AG10803 (cell line): ENCODE data around the gene PIR.

Experiments used
- DNase-seq: peaks from one replicate; pipeline ENCODE4 v3.0.0; 2010; ENCODE audit warnings: low read depth
- H3K4me3 ChIP-seq: 2 replicates; pipeline ENCODE4 v1.5.1; 2011; ENCODE audit warnings: mild to moderate bottlenecking, low read length, control low read depth
- CTCF ChIP-seq: conservative IDR thresholded peaks from 2 replicates; pipeline ENCODE4 v1.5.1; 2011; ENCODE audit warnings: mild to moderate bottlenecking, low read length, control low read depth, inconsistent platforms

PIR gene

GRCh38 chrX:15505101-15505500 lies 12.0 kb upstream of the PIR start:
- TF ChIP-seq CTCF, result no peak
- DNase-seq, result no peak
- no peak overlapping the region for H3K4me3 ChIP-seq

- no peak for DNase-seq
These were observed 11.5 kb upstream of the PIR start for GRCh38 chrX:15504661-15505060.

GRCh38 chrX:15501506-15501905 lies 8.4 kb upstream of the PIR start:
- no peak for TF ChIP-seq CTCF
- no peak for DNase-seq
- H3K4me3 ChIP-seq, result no peak overlapping the region

More at GRCh38 chrX:15504661-15505060, 11.5 kb upstream of the PIR start:
- no peak overlapping the region for H3K4me3 ChIP-seq
- TF ChIP-seq CTCF, result no peak

- no peak for TF ChIP-seq CTCF
- H3K4me3 ChIP-seq, result no peak within 1 kb of the TSS
- DNase-seq, result no peak
These were observed 7.4 kb upstream of the PIR start, which contains the start of gene BMX for GRCh38 chrX:15500497-15500966. TSS of gene BMX (plus strand) at chrX:15500807. CDS start at chrX:15508354, 7,547 bp downstream.

GRCh38 chrX:15499976-15500375 lies 6.8 kb upstream of the PIR start:
- H3K4me3 ChIP-seq, result no peak overlapping the region
- DNase-seq, result no peak
- TF ChIP-seq CTCF, result no peak

GRCh38 chrX:15498741-15499140 lies 5.6 kb upstream of the PIR start:
- DNase-seq, result no peak
- no peak for TF ChIP-seq CTCF
- H3K4me3 ChIP-seq, result no peak overlapping the region

GRCh38 chrX:15497865-15498264 lies 4.7 kb upstream of the PIR start:
- TF ChIP-seq CTCF, result peak; percentile 60
- DNase-seq, result peak; percentile 15
- H3K4me3 ChIP-seq, result no peak overlapping the region
